HG03025 (cell line): ENCODE results near the gene IZUMO1.
"Not testable (repeated sequence)": the region's sequence is repeated elsewhere in the genome, so short reads cannot be mapped to it uniquely, and the experiment has no call there.

Source experiments
- ATAC-seq: cut with Tn5 transposase; IDR thresholded peaks from one replicate; pipeline ENCODE4 v1.9.1; 2021; ENCODE audit warnings: mild to moderate bottlenecking, moderate library complexity; ENCODE audit not compliant: unreplicated experiment, low FRiP score

Gene IZUMO1

DNA sequence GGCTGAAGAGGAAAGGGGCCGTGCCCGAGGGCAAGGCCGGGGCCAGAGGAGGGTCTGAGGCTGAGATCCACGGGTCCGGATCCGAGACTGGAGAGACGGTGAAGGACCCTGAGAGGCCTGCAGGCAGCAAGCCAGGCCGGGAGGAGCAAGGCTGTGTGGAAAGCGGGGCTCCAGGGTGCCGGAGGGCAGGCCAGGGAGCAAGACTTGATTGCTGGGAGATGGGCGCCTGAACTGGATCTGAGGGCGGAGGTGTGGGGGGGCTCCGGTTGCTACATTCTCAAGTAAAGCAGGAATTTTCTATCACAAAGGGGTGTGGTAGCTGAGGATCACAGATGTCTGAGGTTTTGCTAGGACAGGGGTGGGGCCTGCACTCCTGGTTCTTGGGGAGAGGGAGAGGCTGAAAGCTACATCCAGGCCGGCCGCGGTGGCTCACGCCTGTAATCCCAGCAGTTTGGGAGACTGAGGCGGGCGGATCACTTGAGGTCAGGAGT, 31.0 kb downstream of the IZUMO1 start:
- no peak for ATAC-seq

DNA sequence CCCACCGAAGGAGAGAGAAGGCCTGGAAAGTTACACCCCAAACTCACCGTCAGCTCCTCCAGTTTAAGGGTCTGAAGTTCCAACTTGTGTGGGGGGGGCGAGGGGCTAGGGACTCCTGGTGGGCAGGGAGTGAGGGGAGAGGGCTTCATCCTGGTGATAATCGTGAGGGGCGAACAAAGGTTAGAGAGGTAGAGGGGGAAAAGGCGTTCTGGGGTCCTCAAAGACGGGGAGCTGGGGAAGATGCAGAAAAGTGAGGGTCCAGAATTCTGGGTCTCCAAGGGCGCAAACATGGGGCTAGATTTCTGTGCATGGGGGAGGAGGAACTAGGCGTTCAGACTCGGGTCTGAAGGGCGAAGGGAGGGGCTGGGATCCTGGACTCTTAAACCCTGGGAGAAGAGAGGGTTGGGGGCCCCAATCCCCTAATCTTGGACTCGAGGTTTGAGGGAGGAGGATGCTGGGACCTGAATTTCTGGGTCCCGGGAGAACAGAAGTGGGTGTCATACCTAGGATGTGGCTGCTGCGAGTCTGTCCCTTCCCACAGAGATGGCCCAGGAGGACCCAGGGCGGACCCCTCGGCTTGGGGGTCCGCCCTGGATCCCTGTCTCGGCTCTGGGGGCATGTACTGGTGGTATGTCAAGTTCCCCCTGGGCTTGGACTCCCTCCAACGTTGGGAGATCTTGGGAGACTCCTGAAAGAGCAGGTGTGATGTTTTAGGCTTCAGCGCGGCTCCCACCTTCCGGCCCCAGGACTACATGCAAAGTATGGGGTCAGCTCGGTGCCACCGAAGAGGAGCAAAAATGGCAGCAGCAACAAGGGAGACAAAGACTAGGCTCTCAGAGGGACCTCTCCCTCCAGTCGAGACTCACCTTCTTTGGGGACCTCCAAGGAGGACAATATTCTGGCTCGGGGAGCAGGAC, 31.7 kb downstream of the IZUMO1 start:
- ATAC-seq: no peak

DNA sequence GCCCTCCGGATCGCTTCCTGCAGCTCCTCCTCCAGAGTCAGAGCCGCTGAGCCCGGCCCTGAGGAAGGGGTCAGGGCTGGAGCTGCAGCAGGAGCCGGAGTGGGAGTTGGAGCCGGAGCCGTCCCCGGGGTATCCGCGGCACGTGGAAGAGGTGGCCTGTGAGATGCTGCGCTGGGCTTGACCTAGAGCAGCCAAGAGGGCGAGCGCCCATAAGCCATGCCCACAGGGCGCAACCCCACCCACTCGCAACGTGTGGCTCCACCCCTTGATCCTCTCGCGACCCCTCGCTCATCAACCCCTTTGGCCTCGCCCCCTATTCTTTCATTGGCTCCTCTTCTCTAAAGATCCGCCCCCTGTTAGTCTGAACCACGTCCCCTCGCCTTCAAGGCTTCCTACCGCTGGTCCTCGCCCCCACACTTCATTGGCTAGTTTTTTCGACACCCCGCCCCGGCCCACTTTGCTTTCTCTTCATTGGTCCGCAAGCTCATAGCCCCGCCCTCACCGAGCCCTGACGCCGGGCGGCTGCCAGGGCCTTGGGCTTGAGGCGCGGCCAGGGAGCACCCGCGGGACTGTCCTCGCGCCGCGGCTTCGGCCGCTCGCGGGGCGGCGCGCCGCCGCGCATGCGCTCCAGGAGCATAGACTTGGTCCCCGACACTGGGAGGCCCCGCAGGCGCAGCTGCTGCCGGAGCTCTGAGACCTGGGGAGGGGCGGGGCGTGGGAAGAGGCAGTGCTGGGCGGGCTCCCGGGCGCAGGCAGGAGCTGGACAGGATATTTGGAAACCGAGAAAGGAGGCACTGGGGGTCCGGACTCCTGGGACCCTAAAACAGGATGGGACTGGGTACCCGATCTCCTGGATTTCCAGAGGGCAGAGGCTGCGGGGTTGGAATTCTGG, 32.6 kb downstream of the IZUMO1 start:
- ATAC-seq: peak; percentile 82

DNA sequence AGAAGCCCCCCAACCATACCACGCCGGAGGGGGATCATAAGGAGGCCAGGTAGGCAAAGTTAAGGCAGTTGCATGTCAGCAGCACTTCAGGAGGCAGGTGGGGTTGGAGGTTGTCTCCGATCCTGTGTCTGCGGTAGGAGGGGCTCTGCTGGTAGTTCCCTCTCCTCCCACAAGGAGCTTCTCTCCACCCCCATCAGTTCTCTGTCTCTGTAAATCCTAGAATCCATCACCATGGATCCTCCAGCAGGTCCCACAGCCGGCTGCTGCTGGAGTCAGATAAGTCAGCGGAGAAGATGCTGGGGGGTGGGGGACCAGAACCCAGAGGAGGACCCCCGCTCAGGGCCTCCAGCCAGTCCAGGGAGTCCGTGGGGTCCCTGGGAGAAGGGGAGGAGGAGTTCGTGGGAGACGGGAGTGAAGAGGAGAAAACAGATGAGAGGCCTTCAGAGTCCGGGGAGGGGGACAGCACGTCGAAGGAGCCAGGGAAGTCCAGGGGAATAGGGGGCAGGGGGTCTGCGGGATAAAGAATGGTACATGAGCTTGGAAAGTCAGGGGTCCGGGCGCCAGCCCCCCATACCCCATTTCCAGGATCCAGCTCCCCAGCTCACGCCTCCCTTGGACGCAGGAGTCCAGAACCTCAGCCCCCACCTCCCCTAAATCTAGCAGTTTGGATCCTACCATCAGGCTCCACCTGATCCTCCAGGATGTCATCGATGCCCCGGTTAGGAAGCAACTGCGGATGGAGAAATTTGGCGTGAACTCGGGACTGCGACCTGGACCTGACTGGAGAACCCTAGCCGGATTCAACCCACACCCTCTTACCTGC, 33.5 kb downstream of the IZUMO1 start:
- no peak for ATAC-seq

DNA sequence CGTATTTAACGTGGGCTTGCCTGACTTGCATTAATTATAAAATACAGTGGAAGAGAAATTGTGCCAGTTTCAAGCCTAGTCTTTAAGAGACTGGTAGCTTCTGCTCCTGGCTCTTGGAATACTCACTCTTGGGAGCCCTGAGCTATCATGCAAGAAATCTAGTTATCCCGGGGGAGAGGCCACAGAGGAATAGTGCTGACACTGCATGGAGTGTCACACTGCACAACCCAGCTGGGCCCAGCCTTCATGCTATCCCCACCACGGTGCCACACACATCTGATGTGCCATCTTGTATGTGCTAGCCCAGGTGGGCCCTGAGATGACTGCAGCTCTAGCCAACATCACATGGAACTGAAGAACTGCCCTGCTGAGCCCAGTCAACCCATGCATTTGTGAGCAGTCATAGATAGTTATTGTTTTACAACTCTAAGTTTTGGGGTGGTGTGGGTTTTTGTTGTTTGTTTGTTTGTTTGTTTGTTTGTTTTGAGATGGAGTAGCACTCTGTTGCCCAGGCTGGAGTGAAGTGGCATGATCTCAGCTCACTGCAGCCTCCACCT, 35.5 kb downstream of the IZUMO1 start:
- ATAC-seq: no peak

DNA sequence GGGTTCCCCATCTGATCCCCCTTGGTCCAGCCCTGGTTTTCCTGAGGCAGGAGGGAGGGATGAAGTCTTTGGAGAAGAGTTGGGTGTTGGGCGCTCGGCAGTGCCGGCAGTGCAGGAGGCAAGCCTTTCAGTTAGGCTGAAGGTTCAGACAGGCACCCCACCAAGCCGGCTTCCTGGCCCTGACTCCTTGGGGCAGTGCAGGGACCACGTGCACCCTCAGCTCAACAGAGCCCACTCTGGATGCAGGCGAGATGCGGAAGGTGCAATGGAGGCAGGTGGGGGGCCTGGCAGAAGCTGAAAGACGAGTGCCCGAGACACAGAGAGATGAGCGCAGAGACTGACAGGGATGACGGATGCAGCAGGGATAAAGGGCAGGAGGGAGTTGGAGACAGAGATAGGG, 38.2 kb downstream of the IZUMO1 start:
- no peak for ATAC-seq

DNA sequence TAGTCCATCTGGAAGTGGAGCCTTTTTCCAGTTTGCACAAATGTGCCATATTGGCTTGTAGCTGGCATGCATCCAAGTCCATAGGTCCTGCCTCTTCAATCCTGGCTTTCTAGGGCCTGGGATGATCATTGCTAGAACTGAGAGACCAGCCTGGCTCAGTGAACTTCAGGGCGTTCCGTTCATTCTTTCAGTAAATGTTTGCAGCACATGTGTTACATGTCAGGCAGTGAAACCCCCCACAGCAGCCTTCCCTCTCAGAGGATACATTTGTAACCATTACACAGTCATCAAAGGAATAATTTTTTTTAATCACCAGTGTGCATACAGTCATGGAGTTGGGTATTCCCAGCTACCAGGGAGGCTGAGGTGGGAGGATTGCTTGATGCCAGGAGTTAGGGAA, 41.3 kb downstream of the IZUMO1 start:
- ATAC-seq: no peak

DNA sequence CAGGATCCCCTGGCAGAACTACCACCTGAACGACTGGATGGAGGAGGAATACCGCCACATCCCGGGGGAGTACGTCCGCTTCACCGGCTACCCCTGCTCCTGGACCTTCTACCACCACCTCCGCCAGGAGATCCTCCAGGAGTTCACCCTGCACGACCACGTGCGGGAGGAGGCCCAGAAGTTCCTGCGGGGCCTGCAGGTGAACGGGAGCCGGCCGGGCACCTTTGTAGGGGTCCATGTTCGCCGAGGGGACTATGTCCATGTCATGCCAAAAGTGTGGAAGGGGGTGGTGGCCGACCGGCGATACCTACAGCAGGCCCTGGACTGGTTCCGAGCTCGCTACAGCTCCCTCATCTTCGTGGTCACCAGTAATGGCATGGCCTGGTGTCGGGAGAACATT, 43.4 kb downstream of the IZUMO1 start:
- ATAC-seq: no peak

DNA sequence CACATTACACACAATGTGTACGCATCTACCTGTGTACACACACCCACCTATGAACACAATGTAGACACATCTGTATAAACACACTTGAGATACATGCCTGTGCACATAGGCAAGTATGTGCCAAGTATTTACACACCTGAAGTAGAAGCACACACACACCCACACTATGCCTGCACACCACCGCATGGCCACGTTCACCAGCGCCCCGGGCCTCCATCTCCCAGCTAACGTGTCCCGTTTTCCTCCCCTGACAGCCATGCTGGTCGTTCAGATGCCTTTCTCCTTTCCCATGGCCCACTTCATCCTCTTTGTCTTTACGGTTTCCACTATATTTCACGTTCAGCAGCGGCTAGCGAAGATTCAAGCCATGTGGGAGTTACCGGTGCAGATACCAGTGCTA, 44.0 kb downstream of the IZUMO1 start:
- ATAC-seq: no peak

DNA sequence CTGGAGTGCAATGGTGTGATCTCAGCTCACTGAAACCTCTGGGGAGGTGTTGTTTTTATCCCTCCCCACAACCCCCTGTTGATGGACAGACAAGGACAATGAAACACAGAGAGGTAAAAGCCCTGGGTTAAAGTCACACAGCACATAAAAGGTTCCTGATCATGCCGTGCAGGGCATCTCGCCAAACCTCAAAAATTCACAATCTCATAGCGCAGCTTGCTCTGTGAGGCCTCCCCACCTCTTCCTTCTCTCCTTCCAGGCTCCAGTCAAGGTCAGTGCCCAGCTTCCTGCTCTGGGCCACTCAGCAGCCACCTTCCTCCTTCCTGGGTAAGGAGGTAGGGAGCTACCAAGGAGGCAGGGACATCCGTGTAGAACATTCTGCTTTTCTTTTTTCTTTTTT, 48.7 kb downstream of the IZUMO1 start:
- ATAC-seq: no peak

DNA sequence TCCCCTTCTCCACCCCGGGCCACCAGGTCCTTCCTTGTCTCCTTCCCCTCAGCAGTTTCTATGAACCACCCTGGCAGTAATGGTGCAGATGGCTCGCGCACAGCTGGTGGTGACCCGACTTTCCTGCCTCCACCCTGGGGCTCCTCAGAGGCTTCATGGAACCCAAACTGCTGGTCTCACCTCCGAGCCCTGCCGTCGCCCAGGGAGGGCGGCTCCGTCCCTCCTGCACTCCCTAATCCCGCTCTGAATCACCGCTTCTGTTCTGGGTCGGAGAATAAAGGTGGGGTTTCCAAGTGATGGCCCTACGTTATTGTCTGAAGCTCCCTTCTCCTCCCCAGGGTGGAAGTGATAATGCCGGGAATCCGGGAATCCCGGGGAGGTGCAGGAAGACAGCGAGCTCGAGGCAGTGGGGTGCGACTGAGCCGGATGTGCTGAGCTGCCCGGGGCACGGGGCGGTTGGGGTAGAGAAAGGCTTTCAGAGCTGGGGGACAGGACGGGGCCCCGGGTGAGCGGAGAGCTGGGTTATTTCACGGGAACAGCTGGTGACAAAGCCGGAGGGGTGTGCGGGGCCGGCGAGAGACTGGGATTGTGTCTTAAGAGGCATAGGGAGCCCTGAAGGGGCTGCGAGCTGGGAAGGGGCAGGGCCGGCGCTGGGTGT, 50.2 kb downstream of the IZUMO1 start:
- no peak for ATAC-seq

DNA sequence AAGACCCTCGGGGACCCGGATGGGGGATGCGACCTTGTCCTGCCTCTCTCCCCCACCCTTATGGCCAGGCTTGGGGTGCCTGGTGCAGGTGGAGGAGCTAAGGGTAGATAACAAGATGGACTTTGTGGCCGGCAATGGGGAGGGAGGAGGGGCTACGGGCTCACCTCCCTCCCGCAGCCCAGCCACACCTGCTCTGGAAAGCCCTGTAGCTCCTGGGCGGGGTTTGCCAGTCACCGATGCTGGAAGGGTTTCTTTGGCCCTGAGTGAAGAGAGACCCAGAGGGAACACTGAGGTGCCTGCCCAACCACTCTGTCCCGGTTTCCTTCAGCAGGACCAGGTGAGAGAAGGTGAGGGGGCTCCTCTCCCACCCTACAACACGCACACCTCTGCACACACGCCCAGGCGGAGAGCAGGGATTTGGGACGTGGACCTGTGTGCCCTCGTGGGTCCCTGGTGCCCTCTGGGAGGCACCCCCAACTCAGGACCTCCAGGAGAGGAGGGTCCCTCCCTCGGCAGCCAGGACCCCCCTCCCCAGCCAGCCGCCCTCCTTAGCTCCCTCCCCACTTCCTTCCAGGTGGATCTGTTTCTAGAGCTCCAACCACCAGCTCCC, 50.9 kb downstream of the IZUMO1 start, which contains the start of gene FUT2:
Gene FUT2, plus strand, starts transcription at position 229 of the 610 bp plus-strand sequence. CDS start 6,986 bp downstream, outside the sequence.
- no peak for ATAC-seq

DNA sequence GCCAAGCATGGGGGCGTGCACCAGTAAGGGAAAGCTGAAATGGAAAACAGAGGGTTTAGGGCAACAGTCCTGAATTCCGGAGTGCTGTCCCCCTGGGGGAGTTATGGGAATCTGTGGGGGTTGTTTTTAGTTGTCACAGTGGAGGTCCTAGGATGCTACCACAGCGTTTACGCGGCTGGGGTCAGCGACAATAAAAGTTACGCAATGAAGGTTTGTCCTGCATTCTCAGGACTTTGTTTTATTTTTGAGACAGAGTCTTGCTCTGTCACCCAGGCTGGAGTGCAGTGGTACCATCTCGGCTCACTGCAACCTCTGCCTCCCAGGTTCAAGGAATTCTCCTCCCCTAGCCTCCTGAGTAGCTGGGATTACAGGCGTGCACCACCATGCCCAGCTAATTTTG, 53.1 kb downstream of the IZUMO1 start:
- not testable (repeated sequence) for ATAC-seq
